ENCODE measurements around the gene AIRE.
"Not testable (repeated sequence)": the region's sequence is repeated elsewhere in the genome, so short reads cannot be mapped to it uniquely, and the experiment has no call there.

Gene AIRE

DNA sequence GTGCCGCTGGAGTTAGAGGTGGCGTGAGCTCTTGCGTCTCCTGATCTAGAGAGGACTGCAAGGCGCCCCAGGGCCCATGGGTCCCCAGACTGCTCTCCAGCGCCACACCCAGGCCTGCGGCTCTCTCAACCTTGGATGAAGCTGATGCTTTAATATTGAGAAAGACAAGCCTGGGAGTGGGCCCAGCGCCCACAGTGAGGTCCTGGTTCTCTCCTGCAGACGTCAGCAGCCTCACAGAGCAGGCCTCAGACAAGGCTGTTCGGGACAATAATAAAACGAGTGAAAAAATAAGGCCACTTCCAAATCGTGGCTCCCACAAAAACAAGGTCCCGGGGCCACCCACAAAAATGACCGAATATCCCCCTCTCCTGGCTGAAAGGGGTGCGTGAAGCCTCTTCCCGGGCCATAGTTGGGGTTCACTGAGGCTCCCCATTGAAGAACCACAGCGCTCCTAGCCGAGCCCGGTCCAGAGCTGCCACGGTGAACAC lies 18.0 kb upstream of the AIRE start:
- peak; percentile 18 to 29 for DNase-seq

DNA sequence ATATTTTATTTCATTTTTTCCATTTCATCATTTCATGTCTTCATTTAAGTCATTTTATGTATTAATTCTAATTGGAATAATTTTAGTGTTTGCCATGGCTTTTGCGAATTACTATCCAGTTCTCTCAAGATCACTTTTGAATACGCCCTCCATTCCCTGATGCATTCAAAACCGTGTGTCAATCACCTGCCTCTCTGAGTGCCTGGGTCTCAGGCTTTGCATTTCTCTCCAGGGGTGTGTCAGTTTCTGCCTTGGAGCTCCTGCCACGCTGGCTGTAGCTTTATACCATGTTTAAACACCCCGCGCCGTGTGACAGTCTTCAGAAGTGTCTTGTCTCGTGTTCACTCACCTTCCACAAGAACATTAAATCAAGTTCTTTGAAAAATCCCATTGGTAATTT lies 16.6 kb upstream of the AIRE start:
- no peak for DNase-seq

DNA sequence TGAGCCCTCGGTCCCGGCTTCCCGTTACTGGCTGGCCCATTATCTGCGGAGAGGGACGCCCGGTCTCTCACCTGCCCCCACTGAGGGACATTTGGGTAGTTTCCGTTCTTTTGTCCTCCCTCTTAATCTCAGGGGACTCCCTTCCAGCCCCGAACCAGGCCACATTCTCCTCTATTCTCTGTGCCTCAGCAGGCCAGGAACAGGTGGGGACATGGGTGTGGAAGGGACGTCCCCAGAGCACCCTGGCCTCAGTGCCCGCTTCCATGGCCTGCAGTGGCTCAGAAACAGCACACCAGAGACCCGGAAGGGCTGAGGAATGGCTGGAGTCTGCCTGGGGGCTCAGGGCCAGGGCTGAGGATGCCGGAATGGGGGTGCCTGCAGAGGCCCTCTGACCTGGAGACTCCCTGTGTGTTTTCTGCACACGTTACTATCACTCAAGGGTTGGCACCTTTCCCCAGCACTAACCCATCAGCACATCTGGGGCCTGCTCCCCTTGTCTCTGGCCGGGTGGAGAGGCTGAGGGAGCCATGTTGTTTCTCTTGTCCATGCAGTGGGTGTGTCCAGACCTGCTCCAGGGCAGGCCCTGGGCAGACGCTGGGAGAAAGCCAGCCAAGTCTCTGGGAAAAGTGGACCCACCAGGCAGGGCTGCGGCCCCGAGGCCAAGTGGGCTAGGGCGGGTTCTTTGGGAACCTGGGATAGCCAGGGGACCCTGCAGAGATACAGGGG lies 14.0 kb upstream of the AIRE start:
- no peak for DNase-seq

DNA sequence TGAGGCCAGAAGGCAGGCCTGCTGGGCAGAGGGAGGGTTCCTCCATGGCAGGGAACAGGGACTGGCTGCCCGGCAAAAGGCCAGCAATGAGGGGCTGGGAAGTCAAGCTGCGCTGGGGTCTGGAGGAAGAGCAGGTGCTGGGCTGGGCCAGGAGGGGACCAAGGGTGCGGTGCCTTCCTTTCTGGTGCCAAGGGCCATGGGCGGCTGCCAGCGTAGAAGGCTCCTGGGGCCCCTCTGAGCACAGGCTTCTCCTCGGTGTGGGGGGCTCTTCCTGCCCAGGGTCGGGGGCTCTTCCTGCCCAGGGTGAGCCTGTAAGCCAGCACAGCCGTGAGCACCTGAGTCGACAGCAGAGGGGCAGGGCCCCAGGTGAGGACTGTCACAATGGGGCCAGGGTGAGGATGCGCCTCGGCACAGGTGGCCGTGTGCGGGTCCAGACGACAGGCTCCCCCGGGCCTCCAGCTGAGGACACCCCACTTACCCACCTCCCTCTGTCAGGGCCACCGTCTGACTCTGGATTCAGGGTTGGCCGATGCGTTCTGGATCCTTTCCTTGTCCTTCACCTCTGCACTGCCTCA lies 13.3 kb upstream of the AIRE start:
- no peak for DNase-seq

DNA sequence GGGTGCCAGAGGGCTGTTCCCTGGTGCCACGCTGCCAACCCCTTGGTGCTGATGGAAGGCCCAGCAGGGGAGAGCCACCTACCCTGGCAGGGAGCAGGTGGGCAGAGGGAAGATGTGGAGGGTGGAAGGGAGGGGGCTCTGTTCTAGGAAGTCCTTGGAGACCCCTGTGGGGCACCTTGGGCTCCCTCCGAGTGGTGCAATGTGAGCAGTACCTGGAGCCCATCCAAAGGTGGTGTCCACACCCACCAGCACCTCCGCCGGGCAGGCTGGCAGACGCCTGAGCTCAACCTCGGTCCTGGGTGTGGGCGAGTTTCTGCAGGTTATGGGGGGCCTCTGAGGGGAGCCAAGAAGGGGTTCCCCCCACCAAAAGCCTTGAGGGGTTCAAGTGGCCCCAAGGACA lies 12.6 kb upstream of the AIRE start:
- DNase-seq: no peak

DNA sequence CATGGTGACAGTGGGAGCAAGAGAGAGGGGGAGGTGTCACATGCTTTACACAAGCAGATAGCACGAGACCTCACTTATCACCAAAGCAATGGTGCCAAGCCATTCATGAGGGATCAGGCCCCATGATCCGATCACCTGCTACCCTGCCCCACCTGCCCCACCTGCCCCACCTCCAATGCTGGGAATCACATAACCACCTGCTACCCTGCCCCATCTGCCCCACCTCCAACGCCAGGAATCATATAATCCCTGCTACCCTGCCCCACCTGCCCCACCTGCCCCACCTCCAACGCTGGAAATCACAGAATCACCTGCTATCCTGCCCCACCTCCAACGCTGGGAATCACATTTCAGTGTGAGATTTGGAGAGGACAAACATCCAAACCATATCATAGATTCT lies 10.6 kb upstream of the AIRE start:
- DNase-seq: no peak

DNA sequence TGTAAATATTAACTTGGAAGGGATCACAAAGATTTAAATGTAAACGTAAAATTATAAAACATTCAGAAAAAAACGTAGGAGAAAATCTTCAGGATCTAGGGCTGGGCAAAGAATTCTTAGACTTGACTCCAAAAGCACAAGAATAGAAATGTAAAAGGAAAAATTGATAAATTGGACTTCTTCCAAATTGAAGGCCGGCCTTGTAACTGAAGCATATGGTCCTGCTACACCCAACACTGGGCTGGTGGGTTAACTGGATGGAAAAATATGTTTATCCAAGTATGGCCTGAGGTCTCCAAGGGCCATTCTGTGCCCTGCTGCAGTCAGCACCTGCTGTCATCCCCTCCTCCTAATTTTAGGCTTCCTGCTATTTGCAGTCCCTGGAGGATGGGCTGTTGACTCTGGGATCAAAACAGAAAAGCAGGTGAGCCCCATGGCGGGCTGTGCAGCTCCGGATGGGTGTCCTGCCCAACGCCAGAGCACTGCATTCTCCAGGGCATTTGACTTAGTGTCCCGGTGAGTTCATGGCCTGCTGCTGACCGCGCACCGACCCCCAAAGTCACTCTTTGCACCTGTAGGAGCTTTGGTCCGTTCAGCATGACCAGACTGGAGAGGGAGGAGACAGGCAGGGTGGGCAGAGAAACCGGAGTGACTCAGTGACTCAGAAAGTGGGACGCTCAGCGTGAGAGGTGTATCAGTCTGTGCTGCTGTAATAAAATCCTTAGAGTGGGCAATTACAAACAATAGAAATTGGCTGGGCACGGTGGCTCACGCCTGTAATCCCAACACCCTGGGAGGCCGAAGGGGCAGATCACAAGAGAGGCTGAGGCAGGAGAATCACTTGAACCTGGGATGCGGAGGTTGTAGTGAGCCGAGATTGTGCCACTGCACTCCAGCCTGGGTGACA lies 6.1 kb upstream of the AIRE start:
- DNase-seq: no peak

DNA sequence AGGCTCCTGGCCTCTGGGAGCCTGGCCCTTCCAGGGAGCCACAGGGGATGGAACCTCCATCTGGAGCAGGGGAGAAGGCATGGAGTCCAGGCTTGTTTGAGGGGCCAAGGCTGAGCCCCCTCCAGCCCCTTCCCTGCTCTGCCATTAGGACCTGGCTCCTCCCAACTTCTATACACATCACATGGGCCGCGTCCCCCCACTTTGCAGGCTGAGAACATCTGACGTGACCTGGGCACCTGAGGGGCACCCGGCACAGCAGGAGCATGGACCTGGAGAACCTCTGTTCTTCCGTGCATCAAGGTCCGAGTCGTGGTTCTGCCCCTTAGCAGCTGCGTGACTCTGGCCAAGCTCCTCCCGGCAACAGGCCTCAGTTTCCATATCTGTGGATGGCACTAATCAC lies 3.9 kb upstream of the AIRE start:
- DNase-seq: no peak

DNA sequence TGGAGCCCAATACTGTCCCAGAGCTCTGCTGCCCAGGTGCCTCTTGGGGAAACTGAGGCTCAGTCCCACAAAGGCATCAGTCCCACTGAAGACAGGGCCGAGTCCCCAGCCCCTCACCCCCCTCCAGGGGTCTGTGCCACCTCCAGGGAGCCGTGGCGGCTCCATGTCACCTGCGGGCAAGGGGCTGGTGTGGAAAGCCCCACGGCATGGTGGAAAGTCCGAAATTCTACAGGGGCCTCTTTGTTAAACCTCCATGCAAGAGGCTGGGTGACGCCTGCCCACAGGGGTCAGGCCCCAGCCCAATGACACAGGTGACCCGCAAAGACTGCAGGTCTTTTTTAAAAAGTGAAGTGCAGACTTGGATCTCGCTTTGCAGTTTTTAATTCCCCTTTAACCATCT lies 3.3 kb upstream of the AIRE start:
- no peak for DNase-seq

DNA sequence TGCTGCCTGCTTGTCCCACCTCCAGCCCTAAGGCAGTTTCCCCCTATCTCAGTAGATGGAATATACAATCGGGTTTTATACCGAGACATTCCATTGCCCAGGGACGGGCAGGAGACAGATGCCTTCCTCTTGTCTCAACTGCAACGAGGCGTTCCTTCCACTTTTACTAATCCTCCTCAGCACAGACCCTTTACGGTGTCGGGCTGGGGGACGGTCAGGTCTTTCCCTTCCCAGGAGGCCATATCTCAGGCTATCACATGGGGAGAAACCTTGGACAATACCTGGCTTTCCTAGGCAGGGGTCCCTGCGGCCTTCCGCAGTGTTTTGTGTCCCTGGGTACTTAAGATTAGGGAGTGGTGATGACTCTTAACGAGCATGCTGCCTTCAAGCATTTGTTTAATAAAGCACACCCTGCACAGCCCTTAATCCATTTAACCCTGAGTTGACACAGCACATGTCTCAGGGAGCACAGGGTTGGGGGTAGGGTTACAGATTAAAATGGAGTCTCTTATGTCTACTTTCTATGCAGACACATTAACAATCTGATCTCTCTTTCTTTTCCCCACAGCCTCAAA lies 2.4 kb upstream of the AIRE start:
- not testable (repeated sequence) for DNase-seq

DNA sequence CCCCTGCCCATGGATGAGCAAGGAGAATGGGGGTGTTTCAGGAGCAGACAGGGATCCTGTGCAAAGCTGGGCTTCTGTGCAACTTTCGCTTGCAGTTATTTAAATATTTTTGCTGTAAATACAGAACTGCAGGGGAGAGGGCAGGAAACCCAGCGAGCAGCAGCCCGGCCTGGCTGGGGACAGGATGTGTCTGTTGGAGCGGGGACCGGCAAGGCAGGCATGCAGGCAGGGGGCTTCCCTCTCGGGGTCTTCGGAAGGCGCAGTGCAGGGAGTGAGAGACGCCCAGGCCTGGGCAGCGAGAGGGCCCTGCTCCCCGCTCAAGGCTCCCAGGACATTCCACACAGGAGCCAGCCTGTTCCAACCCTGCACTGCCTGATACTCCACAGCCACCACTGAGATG lies 1.7 kb upstream of the AIRE start:
- no peak for DNase-seq

DNA sequence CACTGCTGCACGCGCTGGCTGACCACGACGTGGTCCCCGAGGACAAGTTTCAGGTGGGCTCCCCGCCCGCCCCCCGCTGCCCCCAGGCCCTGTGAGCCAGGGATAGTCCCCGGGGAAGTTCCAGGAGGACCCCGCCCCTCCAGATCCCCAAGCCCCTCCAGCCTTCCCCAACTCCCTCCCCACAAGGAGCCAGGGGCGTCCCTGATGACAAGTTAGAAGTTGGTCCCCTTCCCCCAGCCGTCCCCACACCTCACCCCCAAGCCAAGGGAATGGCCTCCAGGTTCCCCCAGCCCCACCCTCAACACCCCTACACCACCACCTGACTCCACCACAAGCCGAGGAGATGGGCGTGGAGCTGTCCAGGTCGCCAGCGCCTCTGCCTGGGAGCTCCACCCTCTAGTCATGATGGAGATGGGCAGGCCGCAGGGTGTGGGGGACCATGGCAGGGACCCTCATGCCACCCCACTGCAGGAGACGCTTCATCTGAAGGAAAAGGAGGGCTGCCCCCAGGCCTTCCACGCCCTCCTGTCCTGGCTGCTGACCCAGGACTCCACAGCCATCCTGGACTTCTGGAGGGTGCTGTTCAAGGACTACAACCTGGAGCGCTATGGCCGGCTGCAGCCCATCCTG lies 525 bp downstream of the AIRE start:
- no peak for DNase-seq

DNA sequence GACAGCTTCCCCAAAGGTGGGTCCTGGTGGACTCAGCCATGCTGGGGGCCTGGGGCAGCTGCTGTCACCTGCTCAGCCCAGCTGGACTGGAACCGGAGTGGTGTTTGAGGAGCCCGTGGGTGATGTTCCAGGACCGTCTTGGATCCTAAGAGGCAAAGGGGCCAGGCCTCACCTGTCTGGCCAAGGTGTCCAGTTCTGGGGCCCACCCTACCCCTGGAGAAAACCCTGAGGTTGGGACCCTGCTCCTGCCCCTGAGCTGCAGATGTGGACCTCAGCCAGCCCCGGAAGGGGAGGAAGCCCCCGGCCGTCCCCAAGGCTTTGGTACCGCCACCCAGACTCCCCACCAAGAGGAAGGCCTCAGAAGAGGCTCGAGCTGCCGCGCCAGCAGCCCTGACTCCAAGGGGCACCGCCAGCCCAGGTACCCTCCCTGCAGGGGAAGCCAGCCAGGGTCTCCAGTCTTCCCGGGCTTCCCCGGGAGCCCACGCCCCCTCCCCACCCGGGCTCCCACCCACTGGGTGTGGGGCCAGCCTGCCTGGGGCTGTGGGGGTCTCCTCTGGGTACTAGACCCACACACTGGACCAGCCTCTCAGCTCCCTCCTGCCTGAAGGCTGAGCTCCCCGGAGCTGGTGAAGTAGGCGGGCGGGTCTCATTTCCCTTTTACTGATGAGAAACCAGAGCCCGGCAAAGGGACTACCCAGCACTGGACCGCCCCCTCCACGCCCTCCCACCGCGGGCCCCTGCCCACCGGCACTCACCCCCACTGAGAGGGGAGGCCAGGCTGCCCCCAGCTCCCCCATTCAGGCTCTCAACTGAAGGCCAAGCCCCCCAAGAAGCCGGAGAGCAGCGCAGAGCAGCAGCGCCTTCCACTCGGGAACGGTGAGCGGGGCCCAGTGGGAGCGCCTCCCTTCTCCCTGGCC lies 1.3 kb downstream of the AIRE start:
- no peak for DNase-seq

DNA sequence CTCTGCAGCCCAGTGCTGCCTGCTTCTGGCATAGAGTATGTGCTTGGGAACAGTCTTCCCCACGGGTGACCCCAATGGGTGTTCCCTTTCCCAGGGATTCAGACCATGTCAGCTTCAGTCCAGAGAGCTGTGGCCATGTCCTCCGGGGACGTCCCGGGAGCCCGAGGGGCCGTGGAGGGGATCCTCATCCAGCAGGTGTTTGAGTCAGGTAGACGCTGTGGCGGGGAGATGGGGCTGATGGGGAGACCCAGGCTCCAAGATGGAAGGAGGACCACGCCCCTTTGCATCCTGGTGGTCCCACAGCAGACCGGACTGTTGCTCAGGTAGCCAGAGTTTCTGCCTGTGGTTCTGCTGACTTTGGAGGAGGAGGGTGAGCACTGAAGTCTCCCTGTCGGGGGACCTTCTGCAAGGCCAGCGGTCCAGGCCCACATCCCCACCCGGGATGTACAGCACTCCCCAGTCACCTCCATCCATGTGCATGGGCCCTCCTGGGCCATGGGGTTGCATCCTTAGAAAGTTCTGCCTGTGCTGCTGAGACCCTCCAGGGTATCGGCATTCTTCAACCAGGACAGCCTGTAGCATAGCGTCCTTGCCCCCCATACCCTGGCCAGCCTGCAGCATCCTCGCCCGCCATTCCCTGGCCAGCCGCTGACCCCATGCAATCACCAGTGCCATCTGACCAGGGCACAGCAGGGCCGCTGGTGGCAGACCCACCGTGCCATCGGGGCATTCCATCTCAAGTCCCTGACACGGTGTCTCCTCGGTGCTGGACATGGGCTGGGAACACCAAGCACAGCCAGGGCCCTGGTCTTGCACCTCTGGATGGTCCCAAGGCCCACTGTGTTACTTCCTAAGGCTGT lies 2.8 kb downstream of the AIRE start:
- DNase-seq: no peak

DNA sequence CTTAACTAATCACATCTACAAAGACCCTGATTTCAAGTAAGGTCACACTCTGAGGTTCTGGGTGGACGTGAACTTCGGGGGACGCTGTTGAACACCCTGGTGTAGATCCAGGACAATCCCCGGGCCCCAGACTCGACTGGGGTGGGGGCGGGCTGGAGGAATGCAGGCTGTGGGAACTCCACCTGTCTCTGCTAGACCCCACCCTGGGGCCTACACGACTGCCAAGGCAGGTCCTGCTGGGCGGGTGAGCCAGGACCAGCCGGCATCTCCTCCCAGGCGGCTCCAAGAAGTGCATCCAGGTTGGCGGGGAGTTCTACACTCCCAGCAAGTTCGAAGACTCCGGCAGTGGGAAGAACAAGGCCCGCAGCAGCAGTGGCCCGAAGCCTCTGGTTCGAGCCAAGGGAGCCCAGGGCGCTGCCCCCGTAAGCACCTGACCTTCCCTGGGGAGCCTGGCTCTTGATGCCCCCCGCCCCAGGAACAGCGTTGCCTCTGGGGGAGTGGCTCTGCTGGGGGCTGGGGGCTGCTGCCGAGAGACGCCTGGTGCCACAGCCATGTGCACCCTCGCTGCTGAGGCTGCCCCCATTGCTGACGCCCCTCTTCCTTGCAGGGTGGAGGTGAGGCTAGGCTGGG lies 3.8 kb downstream of the AIRE start:
- no peak for DNase-seq

DNA sequence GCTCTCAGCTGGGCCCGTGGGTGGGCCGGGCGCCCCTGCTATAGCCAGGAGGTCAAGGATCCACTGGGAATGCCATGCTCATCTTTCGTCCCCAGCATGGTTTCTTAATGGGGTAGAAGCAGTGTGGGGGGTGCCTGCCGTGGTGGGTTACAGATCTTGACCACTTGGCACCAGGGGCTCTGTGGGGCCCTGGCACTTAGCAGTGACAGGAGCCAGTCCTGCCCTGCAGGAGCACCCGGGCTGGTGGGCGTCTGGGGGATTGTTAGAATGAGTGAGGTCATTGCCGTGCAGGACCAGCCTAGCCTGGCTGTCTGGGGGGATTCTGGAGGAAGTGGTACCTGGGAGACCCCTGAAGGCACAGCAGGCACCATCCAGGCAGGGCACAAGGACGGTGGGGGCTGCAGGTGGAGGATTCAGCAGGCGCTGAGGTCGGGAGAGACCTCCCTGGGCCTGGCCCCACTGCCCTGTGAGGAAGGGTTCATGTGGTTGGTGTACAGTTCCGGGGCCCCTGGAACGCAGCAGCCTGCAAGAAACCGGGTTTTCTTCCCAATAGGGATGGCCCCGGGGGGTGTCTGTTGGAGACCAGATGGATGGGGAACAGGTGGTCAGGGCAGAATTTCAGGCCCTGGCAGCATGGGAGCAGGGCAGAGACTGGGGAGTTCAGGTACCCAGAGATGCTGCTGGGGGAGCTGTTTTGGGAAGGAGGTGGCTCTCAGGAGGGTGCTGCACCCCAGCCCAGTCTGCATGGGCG lies 4.8 kb downstream of the AIRE start:
- DNase-seq: no peak

DNA sequence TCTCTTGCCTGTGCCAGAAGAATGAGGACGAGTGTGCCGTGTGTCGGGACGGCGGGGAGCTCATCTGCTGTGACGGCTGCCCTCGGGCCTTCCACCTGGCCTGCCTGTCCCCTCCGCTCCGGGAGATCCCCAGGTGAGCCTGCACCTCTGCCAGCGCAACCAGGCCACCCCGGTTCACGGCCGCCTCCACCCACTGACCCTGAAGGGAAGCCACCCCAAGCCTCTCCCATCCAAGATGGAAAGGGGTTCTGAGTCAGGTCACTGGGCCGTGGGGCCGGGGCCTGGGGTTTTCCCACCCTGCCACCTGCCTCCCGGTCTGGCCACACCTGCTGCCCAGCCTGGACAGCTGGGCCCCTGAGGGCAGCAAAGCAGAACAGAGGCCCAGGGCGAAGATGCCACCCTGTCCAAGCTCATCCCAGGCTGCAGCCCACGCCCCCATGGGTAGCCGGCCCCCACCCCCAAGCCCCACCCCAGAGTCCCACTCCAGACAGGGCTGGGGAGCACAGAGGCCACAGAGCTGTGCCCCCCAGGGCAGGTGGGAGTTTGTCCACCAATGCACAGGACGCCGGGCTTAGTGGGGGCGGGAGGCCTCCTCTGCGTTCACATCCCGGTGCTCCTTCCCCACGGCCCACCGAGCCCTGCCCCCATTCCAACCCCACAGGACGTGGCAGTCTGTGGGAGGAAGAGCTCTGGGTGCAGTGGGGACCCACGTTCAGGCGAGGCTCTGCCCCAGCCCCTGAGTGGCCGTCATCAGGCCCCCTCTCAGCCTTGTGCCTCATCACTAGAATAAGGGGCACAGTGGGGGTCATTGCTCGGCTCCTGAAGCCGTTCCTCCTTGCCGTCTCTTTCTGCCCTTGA lies 5.6 kb downstream of the AIRE start:
- no peak for DNase-seq

Measured in AML-193 (cell line).